Measurements from ENCODE around the gene NHLRC4. TPM values are rescaled to one million over a fixed set of nuclear protein-coding genes. Genes with fewer than 3 reads are reported as not detected.

The NHLRC4 gene
- total RNA-seq, 1 experiment from 2014 or later, result 4.0 TPM

- ATAC-seq (peak; percentile 48), DNase-seq (ENCODE audit: low read depth, low spot score) (no peak)
- Histone ChIP-seq H3K4me1 (ENCODE audit: control insufficient read depth, insufficient read depth, low read length) (peaks cover 57% of the 10 kb centered on the region), H3K36me3 (ENCODE audit: control insufficient read depth, insufficient read depth, low read length) (no peaks in the 10 kb centered on the region), H3K4me3 (ENCODE audit: low read depth in 2 of 2, low read length in 2 of 2) (peak overlapping the region in 1 of 2 experiments; percentile 18; a peak in 2 of 4 replicates), H3K27ac (ENCODE audit: low read length) (peak overlapping the region; percentile 93), H3K9me3 (ENCODE audit: control insufficient read depth, insufficient read depth, low read depth, low read length) (no peaks in the 10 kb centered on the region), H3K27me3 (ENCODE audit: control insufficient read depth, insufficient read depth, low read length) (no peaks in the 10 kb centered on the region)
- 0 out of 2 replicates have a peak, but pooled peaks have one; percentile 29 for TF ChIP-seq POLR2AphosphoS5 (IDR thresholded peaks at IDR 0.05; ENCODE audit: low read depth, low read length)
- no peak for TF ChIP-seq SIN3A (IDR thresholded peaks at IDR 0.05; ENCODE audit: borderline replicate concordance, insufficient read depth, low read depth, low read length)
- 0 out of 2 replicates have a peak, but pooled peaks have one; percentile 25 for TF ChIP-seq TCF7L2 (IDR thresholded peaks at IDR 0.05; ENCODE audit: low read depth, low read length)
- no peak for TF ChIP-seq CTCF (IDR thresholded peaks at IDR 0.05)
- TF ChIP-seq REST (IDR thresholded peaks at IDR 0.05; ENCODE audit: insufficient read depth in 1 of 2, low read depth in 2 of 2, low read length in 1 of 2), result no peak
- CTCF ChIA-PET, result interaction anchor here (1.0 kb wide), 1 partner anchor 11 kb away, joined by 3 read pairs; no protein-coding TSS in a partner anchor
- BruUV-seq (replicated peaks), result no TSS peak
- intact Hi-C loops (cut with micrococcal nuclease; ENCODE audit: unreplicated experiment) (no loop called here), in situ Hi-C loops (cut with HindIII; ENCODE audit: low pct_unique_long_range_greater_than_20kb, low sequenced_read_pairs) (no loop called here)
- POLR2A ChIA-PET, result no interaction called here
Measured at GRCh38 chr16:565419-566330, 1.1 kb upstream of the NHLRC4 start.

- no peak for TF ChIP-seq REST (IDR thresholded peaks at IDR 0.05; ENCODE audit: insufficient read depth in 1 of 2, low read depth in 2 of 2, low read length in 1 of 2)
- no peak for TF ChIP-seq POLR2AphosphoS5 (IDR thresholded peaks at IDR 0.05; ENCODE audit: low read depth, low read length)
- ChIA-PET CTCF (interaction anchor here (0.6 kb wide), 1 partner anchor 290 kb away, joined by 3 read pairs; no protein-coding TSS in a partner anchor), POLR2A (interaction anchor here (0.6 kb wide), 1 partner anchor 166 kb away, joined by 13 read pairs; the partner anchor contains the start of gene DECR2)
- no TSS peak for BruUV-seq (replicated peaks)
- ATAC-seq (no peak), DNase-seq (ENCODE audit: low read depth, low spot score) (no peak)
- H3K27ac ChIP-seq (ENCODE audit: low read length), result peak overlapping the region; percentile 93
- no peaks in the 10 kb centered on the region for H3K36me3 ChIP-seq (ENCODE audit: control insufficient read depth, insufficient read depth, low read length)
- H3K4me3 ChIP-seq (ENCODE audit: low read depth in 2 of 2, low read length in 2 of 2), result no peak overlapping the region
- in situ Hi-C loops (cut with HindIII; ENCODE audit: low pct_unique_long_range_greater_than_20kb, low sequenced_read_pairs) (no loop called here), intact Hi-C loops (cut with micrococcal nuclease; ENCODE audit: unreplicated experiment) (no loop called here)
- H3K27me3 ChIP-seq (ENCODE audit: control insufficient read depth, insufficient read depth, low read length), result no peaks in the 10 kb centered on the region
- H3K4me1 ChIP-seq (ENCODE audit: control insufficient read depth, insufficient read depth, low read length), result peaks cover 60% of the 10 kb centered on the region
- no peaks in the 10 kb centered on the region for H3K9me3 ChIP-seq (ENCODE audit: control insufficient read depth, insufficient read depth, low read depth, low read length)
Measured at GRCh38 chr16:567373-568256, 810 bp downstream of the NHLRC4 start.
